ENCODE results near the gene CBFA2T2. TPM values are rescaled to one million over a fixed set of nuclear protein-coding genes. Genes with fewer than 3 reads are reported as not detected.
"Not testable (repeated sequence)": the region's sequence is repeated elsewhere in the genome, so short reads cannot be mapped to it uniquely, and the experiment has no call there.

CBFA2T2 gene
- total and polyA plus RNA-seq, 2 donors from 2014 or later = 5.5 to 17.3 TPM

DNA sequence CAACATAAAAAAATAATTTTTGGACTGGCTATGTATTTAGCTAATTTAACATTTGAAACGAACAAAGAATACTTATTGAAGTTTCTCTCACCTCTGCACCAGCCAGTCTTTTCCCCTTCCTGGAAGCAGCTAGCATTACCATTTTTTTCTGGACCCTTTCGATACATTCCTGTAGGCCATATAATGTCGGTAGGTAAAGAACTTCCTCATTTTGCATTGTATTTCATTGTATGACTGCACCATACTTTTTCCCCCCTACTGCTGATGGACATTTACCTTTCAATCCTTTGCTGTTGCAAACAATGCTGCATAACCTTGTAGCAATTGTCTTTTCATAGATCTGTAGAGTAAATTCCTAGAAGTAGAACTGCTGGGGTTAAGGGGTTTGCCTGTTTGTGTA is 17.6 kb downstream of the CBFA2T2 start:
- H3K36me3 ChIP-seq (ENCODE audit: control insufficient read depth in 2 of 3, insufficient read depth in 3 of 3, low read length in 3 of 3) = no peaks in the 10 kb centered on the region
- no peaks in the 10 kb centered on the region for H3K4me1 ChIP-seq (ENCODE audit: control insufficient read depth in 2 of 3, insufficient read depth in 2 of 3, low read depth in 1 of 3, low read length in 3 of 3)
- DNase-seq (no peak), FAIRE-seq (no peak)
- H3K27ac ChIP-seq (ENCODE audit: low read depth in 2 of 2, low read length in 2 of 2) = no peak overlapping the region
- H3K9ac ChIP-seq (ENCODE audit: low read length in 3 of 3) = no peak overlapping the region
- H3K27me3 ChIP-seq (ENCODE audit: control insufficient read depth, insufficient read depth, low read length) = no peaks in the 10 kb centered on the region
- no peaks in the 10 kb centered on the region for H3K9me3 ChIP-seq (ENCODE audit: control insufficient read depth in 2 of 3, insufficient read depth in 1 of 3, low read length in 3 of 3)
- TF ChIP-seq CTCF (IDR thresholded peaks at IDR 0.05; ENCODE audit: borderline replicate concordance, extremely low read depth, insufficient read depth) = no peak
- intact Hi-C loops (cut with DNase I) = no loop called here
- H3K4me3 ChIP-seq (ENCODE audit: low read length in 3 of 3) = no peak overlapping the region

DNA sequence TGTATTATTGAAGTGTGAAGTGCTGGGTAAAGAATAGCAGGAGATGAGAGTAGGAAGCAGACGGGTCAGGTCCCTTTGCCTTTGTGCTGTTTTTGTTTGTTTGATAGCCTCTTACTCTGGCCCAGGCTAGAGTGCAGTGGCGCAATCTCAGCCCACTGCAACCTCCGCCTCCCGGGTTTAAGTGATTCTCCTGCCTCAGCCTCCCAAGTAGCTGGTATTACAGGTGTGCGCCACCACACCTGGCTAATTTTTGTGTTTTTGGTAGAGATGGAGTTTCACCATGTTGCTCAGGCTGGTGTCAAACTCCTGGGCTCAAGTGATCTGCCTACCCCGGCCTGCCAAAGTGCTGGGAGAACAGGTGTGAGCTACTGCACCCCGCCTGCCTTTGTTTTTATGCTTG is 18.1 kb downstream of the CBFA2T2 start:
- FAIRE-seq; DNase-seq; H3K27me3 ChIP-seq (ENCODE audit: control insufficient read depth, insufficient read depth, low read length); H3K4me3 ChIP-seq (ENCODE audit: low read length in 3 of 3); H3K36me3 ChIP-seq (ENCODE audit: control insufficient read depth in 2 of 3, insufficient read depth in 3 of 3, low read length in 3 of 3); H3K9me3 ChIP-seq (ENCODE audit: control insufficient read depth in 2 of 3, insufficient read depth in 1 of 3, low read length in 3 of 3); H3K9ac ChIP-seq (ENCODE audit: low read length in 3 of 3); H3K4me1 ChIP-seq (ENCODE audit: control insufficient read depth in 2 of 3, insufficient read depth in 2 of 3, low read depth in 1 of 3, low read length in 3 of 3); H3K27ac ChIP-seq (ENCODE audit: low read depth in 2 of 2, low read length in 2 of 2); intact Hi-C loops (cut with DNase I): not testable (repeated sequence)

DNA sequence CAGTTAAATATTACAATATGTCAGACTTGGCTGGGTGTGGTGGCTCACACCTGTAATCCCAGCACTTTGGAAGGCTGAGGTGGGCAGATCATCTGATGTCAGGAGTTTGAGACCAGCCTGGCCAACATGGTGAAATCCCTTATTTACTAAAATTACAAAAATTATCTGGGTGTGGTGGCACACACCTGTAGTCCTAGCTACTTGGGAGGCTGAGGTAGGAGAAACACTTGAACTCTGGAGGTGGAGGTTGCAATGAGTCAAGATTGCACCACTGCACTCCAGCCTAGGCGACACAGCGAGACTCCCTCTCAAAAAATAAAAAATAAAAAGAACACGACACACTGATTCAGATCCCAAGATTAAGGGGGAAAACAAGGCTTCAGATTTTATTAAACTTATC is 19.2 kb downstream of the CBFA2T2 start:
- intact Hi-C loops (cut with DNase I); DNase-seq; FAIRE-seq; H3K27ac ChIP-seq (ENCODE audit: low read depth in 2 of 2, low read length in 2 of 2); H3K4me1 ChIP-seq (ENCODE audit: control insufficient read depth in 2 of 3, insufficient read depth in 2 of 3, low read depth in 1 of 3, low read length in 3 of 3); H3K4me3 ChIP-seq (ENCODE audit: low read length in 3 of 3); H3K36me3 ChIP-seq (ENCODE audit: control insufficient read depth in 2 of 3, insufficient read depth in 3 of 3, low read length in 3 of 3); H3K9ac ChIP-seq (ENCODE audit: low read length in 3 of 3); H3K9me3 ChIP-seq (ENCODE audit: control insufficient read depth in 2 of 3, insufficient read depth in 1 of 3, low read length in 3 of 3); H3K27me3 ChIP-seq (ENCODE audit: control insufficient read depth, insufficient read depth, low read length): not testable (repeated sequence)

GRCh38 chr20:33511876-33512275 is 22.0 kb downstream of the CBFA2T2 start:
- H3K36me3 ChIP-seq (ENCODE audit: control insufficient read depth in 2 of 3, insufficient read depth in 3 of 3, low read length in 3 of 3); H3K4me3 ChIP-seq (ENCODE audit: low read length in 3 of 3); H3K9me3 ChIP-seq (ENCODE audit: control insufficient read depth in 2 of 3, insufficient read depth in 1 of 3, low read length in 3 of 3); H3K9ac ChIP-seq (ENCODE audit: low read length in 3 of 3); H3K27me3 ChIP-seq (ENCODE audit: control insufficient read depth, insufficient read depth, low read length); H3K27ac ChIP-seq (ENCODE audit: low read depth in 2 of 2, low read length in 2 of 2); DNase-seq; FAIRE-seq; H3K4me1 ChIP-seq (ENCODE audit: control insufficient read depth in 2 of 3, insufficient read depth in 2 of 3, low read depth in 1 of 3, low read length in 3 of 3); intact Hi-C loops (cut with DNase I): not testable (repeated sequence)

GRCh38 chr20:33515569-33516216 is 25.8 kb downstream of the CBFA2T2 start:
- Histone ChIP-seq H3K4me3 (ENCODE audit: low read length in 3 of 3) (no peak overlapping the region), H3K4me1 (ENCODE audit: control insufficient read depth in 2 of 3, insufficient read depth in 2 of 3, low read depth in 1 of 3, low read length in 3 of 3) (peaks cover 0 to 3% (median 0%) of the 10 kb centered on the region in 3 donors), H3K9me3 (ENCODE audit: control insufficient read depth in 2 of 3, insufficient read depth in 1 of 3, low read length in 3 of 3) (no peaks in the 10 kb centered on the region), H3K9ac (ENCODE audit: low read length in 3 of 3) (no peak overlapping the region), H3K27ac (ENCODE audit: low read depth in 2 of 2, low read length in 2 of 2) (no peak overlapping the region), H3K27me3 (ENCODE audit: control insufficient read depth, insufficient read depth, low read length) (no peaks in the 10 kb centered on the region), H3K36me3 (ENCODE audit: control insufficient read depth in 2 of 3, insufficient read depth in 3 of 3, low read length in 3 of 3) (no peaks in the 10 kb centered on the region)
- intact Hi-C loops (cut with DNase I) = no loop called here
- DNase-seq = no peak
- no peak for FAIRE-seq
- TF ChIP-seq CTCF (IDR thresholded peaks at IDR 0.05; ENCODE audit: borderline replicate concordance, extremely low read depth, insufficient read depth) = no peak

All from kidney (tissue), 14 donors.